Measurements from ENCODE around the gene PPY. TPM values are rescaled to one million over a fixed set of nuclear protein-coding genes. Genes with fewer than 3 reads are reported as not detected.
A peak's percentile ranks its signal among the peaks of the same experiment; 100 is the strongest.
"Not testable (repeated sequence)": the region's sequence is repeated elsewhere in the genome, so short reads cannot be mapped to it uniquely, and the experiment has no call there.

Gene PPY
- total RNA-seq, 1 donor from 2014 or later, result not detected

DNA sequence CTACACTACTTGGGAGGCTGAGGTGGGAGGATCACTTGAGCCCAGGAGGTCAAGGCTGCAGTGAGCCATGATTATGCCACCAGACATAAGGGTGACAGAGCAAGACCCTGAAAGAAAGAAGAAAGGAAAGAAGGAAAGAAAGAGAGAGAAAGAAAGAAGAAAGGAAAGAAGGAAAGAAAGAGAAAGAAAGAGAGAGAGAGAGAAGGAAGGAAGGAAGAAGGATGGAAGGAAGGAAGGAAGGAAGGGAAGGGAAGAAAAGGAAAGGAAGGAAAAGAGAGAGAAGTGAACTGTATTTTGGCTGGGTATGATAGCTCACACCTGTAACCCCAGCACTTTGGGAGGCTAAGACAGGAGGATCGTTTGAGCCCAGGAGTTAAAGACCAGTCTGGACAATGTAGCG lies 35.8 kb upstream of the PPY start:
- TF ChIP-seq, protein P1, sequence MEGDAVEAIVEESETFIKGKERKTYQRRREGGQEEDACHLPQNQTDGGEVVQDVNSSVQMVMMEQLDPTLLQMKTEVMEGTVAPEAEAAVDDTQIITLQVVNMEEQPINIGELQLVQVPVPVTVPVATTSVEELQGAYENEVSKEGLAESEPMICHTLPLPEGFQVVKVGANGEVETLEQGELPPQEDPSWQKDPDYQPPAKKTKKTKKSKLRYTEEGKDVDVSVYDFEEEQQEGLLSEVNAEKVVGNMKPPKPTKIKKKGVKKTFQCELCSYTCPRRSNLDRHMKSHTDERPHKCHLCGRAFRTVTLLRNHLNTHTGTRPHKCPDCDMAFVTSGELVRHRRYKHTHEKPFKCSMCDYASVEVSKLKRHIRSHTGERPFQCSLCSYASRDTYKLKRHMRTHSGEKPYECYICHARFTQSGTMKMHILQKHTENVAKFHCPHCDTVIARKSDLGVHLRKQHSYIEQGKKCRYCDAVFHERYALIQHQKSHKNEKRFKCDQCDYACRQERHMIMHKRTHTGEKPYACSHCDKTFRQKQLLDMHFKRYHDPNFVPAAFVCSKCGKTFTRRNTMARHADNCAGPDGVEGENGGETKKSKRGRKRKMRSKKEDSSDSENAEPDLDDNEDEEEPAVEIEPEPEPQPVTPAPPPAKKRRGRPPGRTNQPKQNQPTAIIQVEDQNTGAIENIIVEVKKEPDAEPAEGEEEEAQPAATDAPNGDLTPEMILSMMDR (conservative IDR thresholded peaks at IDR 0.05), result no peak
- DNase-seq (ENCODE audit: low read depth, low spot score), result no peak
- Mint-ChIP-seq H3K27me3 (ENCODE audit: low read depth) (peaks cover 64% of the 10 kb centered on the region), H3K9me3 (no peaks in the 10 kb centered on the region), H3K27ac (ENCODE audit: unreplicated experiment) (no peak overlapping the region), H3K36me3 (ENCODE audit: low read depth) (no peaks in the 10 kb centered on the region), H3K4me1 (peaks cover 10% of the 10 kb centered on the region), H3K4me3 (no peak overlapping the region)

DNA sequence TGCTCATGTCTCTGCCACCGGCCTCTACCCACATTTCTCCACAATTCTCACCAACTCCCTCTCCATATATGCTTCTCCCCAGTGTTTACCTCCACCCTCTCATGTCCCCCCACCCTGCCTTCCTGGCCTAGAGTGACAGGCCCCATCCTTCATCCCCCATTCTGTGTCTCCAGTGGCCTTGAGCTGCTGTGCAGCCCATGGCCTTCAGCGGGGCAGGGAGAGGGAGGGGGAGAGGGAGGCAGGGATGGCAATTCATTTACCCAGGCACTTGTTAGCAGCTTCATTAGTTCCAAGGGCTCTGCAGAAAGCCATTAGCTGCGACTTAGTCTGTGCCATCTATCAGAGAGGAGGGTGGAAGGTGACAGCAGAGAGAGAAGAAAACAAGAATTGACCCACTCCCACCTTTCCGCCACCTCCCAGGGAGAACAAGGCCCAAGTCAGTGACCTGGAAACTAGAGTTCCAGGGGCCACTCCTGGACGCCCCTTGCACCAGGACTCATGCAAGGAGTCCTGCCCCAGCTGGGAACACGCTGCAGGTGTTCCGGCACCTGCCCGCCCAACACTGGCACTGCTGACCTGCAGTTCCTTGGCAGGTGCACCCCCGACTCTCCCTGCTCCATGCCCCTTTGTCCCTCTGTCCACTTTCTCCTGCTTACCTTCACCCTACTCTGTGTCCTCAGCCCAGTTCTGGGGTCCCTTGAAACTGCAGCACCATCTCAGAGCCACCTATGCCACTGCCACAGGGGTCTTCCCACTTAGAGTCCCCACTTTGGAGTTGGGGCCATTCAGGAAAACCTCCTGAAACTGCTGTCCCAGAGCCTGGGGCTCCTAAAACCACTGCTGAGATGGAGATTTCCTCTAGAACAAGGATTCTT lies 34.9 kb upstream of the PPY start:
- no peaks in the 10 kb centered on the region for H3K9me3 Mint-ChIP-seq
- H3K36me3 Mint-ChIP-seq (ENCODE audit: low read depth), result no peaks in the 10 kb centered on the region
- no peak overlapping the region for H3K4me3 Mint-ChIP-seq
- H3K4me1 Mint-ChIP-seq, result peaks cover 10% of the 10 kb centered on the region
- no peak for DNase-seq (ENCODE audit: low read depth, low spot score)
- peaks cover 55% of the 10 kb centered on the region for H3K27me3 Mint-ChIP-seq (ENCODE audit: low read depth)
- TF ChIP-seq, protein P1 (conservative IDR thresholded peaks at IDR 0.05), result no peak
- no peak overlapping the region for H3K27ac Mint-ChIP-seq (ENCODE audit: unreplicated experiment)

DNA sequence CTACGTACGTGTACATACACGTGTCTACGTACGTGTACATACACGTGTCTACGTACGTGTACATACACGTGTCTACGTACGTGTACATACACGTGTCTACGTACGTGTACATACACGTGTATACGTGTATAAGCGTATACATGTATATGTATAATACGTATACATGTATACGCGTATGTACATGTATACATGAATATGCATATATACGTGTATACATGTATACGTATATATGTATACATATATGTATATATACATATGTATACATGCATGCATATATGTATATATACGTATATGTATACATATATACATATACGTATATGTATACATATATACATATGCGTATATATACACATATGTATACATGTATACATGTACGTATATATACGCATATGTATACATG lies 33.6 kb upstream of the PPY start:
- DNase-seq (ENCODE audit: low read depth, low spot score), result no peak
- H3K36me3 Mint-ChIP-seq (ENCODE audit: low read depth), result no peaks in the 10 kb centered on the region
- TF ChIP-seq, protein P1 (conservative IDR thresholded peaks at IDR 0.05), result no peak
- no peak overlapping the region for H3K4me3 Mint-ChIP-seq
- H3K27ac Mint-ChIP-seq (ENCODE audit: unreplicated experiment), result no peak overlapping the region
- peaks cover 10% of the 10 kb centered on the region for H3K4me1 Mint-ChIP-seq
- H3K27me3 Mint-ChIP-seq (ENCODE audit: low read depth), result peaks cover 47% of the 10 kb centered on the region
- no peaks in the 10 kb centered on the region for H3K9me3 Mint-ChIP-seq

DNA sequence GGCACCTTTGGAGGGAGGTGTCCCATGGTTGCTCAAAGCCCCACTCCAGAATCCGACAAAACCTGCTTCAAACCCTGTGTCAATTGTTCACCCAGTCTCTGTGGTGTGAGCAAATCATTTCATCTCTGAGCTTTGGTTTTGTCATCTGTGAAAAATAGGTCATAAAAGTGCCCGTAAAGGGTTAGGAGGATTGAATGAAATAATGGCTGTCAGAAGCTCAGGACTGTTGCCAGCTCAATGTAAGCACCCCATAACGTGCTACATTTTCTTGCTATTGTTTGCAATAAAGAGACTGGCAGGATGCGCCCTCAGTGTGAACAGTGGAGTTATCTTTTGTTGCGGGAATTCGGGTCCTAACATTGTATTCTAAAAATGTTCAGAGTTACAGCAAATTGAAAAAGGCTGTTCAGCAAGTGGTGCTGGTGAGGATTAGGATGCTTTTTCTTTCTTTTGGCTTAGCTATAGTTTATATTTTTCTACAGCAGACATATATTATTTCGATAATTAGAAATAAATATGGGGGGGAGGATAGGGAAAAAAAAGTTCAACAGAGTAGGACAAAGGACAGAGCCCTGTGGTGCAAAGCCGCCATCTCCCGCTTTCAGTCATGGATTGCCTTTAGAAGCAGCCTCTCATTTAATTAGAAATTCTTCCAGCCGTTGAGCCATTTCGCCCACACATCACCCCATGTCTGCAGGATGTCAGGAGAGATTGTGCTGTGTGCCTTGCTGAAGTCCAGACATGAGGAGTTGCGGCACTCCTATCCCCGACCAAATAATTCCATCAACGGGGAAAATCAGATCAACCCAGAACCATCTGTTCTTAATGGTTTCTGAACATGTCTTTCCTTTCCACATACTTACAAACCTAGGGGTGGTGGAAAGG lies 32.3 kb upstream of the PPY start:
- Mint-ChIP-seq H3K4me3 (no peak overlapping the region), H3K9me3 (no peaks in the 10 kb centered on the region), H3K36me3 (ENCODE audit: low read depth) (no peaks in the 10 kb centered on the region), H3K27me3 (ENCODE audit: low read depth) (peaks cover 40% of the 10 kb centered on the region), H3K27ac (ENCODE audit: unreplicated experiment) (no peak overlapping the region), H3K4me1 (peaks cover 10% of the 10 kb centered on the region)
- TF ChIP-seq, protein P1 (conservative IDR thresholded peaks at IDR 0.05), result no peak
- DNase-seq (ENCODE audit: low read depth, low spot score), result no peak

DNA sequence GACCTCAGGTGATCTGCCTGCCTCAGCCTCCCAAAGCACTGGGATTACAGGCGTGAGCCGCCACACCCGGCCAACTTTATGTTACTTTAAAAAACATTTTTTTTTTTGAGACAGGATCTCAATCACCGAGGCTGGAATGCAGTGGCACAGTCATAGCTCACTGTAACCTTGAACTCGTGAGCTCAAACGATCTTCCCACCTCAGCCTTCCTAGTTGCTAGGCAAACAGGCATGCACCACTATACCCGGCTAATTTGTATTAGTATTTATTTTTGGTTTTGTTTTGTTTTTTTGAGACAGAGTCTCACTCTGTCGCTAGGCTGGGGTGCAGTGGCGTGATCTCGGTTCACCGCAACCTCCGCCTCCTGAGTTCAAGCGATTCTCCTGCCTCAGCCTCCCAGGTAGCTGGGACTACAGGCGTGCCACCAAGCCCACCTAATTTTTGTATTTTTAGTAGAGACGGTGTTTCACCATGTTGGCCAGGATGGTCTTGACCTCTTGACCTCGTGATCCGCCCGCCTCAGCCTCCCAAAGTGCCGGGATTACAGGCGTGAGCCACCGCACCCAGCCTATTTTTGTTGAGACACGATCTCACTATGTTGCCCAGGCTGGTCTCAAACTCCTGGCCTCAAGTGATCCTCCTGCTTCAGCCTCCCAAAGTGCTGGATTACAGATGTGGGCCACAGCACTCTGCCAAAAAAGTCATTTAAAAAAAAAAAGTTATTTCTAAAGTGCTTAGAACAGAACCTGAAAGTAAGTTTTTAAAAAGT lies 30.4 kb upstream of the PPY start:
- not testable (repeated sequence) for DNase-seq (ENCODE audit: low read depth, low spot score); H3K4me3 Mint-ChIP-seq; H3K9me3 Mint-ChIP-seq; H3K36me3 Mint-ChIP-seq (ENCODE audit: low read depth); H3K27ac Mint-ChIP-seq (ENCODE audit: unreplicated experiment)
- peaks cover 10% of the 10 kb centered on the region for H3K4me1 Mint-ChIP-seq
- H3K27me3 Mint-ChIP-seq (ENCODE audit: low read depth), result peaks cover 34% of the 10 kb centered on the region

DNA sequence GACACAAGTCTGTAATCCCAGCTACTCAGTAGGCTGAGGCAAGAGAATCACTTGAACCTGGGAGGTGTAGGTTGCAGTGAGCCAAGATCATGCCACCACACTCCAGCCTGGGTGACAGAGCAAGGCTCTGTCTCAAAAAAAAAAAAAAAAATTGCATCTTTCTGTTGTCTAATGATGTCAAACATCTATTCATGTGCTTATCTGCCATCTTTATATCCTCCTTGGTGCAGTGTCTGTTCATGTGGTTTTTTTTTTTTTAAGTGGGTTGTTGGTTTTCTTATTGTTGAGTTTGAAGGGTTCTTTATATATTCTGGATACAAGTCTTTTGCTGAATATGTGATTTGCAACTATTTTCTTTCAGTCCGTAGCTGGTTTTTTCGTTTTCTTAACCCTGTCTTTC lies 29.2 kb upstream of the PPY start:
- peaks cover 28% of the 10 kb centered on the region for H3K27me3 Mint-ChIP-seq (ENCODE audit: low read depth)
- peaks cover 10% of the 10 kb centered on the region for H3K4me1 Mint-ChIP-seq
- not testable (repeated sequence) for H3K9me3 Mint-ChIP-seq; H3K36me3 Mint-ChIP-seq (ENCODE audit: low read depth); DNase-seq (ENCODE audit: low read depth, low spot score); H3K4me3 Mint-ChIP-seq
- peak overlapping the region; percentile 38 for H3K27ac Mint-ChIP-seq (ENCODE audit: unreplicated experiment)

Measured in neural crest cell (in vitro differentiated cells).